ENCODE results near the gene SGMS1. TPM values are rescaled to one million over a fixed set of nuclear protein-coding genes. Genes with fewer than 3 reads are reported as not detected.

Gene SGMS1
- total and polyA plus RNA-seq, 2 experiments from 2014 or later: 15.0 to 34.7 TPM

DNA sequence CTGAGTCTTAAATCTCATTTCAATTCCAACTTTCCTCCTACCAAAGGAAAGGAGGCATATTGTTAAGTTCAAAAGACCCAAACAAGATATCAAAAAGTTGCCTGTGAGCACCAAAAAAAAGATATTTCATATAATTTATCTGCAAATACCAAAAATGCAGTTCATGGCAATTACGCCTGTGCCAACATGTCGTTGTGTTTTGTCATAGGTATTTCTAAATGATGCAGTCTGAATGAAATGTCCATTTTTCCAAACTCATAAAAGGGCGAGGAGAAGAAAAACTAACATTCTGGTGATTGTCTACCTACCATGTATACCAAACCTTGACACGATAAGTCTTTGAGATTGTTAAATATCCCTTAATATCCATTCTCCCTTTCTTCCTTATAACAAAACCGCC is 109.8 kb downstream of the SGMS1 start:
- Mint-ChIP-seq H3K27ac (no peak overlapping the region), H3K9me3 (no peaks in the 10 kb centered on the region), H3K4me1 (peaks cover 10% of the 10 kb centered on the region; the same call in 2 of the 3 replicates), H3K36me3 (ENCODE audit: low read depth) (no peaks in the 10 kb centered on the region), H3K4me3 (no peak overlapping the region), H3K27me3 (ENCODE audit: insufficient read depth, low read depth, poor library complexity) (no peaks in the 10 kb centered on the region)
- Histone ChIP-seq H2AFZ (no peak overlapping the region), H3K4me1 (ENCODE audit: insufficient read depth) (peaks cover 7% of the 10 kb centered on the region; the same call in 1 of the 2 replicates), H3F3A (replicated peaks; ENCODE audit: low read depth) (no peaks in the 10 kb centered on the region), H3K79me2 (replicated peaks; ENCODE audit: insufficient read depth) (peaks cover 12% of the 10 kb centered on the region), H4K20me1 (replicated peaks; ENCODE audit: insufficient read depth) (peaks cover 5% of the 10 kb centered on the region; the same call in 1 of the 2 replicates), H3K9me2 (ENCODE audit: insufficient read depth) (no peaks in the 10 kb centered on the region), H3K4me3 (no peak overlapping the region), H3K36me3 (ENCODE audit: insufficient read depth) (no peaks in the 10 kb centered on the region), H3K27me3 (ENCODE audit: insufficient read depth) (no peaks in the 10 kb centered on the region), H3K4me2 (no peak overlapping the region), H3K27ac (ENCODE audit: low read depth) (no peak overlapping the region)
- DNase-seq (ENCODE audit: low spot score) (no peak), ATAC-seq (no peak)
- TF ChIP-seq CREB1 (CRISPR knock-in tag; IDR thresholded peaks at IDR 0.05; ENCODE audit: low read depth) (no peak), NANOG (IDR thresholded peaks at IDR 0.05; ENCODE audit: borderline replicate concordance) (no peak), ZNF114 (CRISPR knock-in tag; IDR thresholded peaks at IDR 0.05) (no peak), EZH2phosphoT487 (IDR thresholded peaks at IDR 0.05; ENCODE audit: unreplicated experiment) (no peak), JUNB (IDR thresholded peaks at IDR 0.05; ENCODE audit: unreplicated experiment) (no peak), EZH2 (IDR thresholded peaks at IDR 0.05; ENCODE audit: low read depth, unreplicated experiment) (no peak), STAT1 (IDR thresholded peaks at IDR 0.05; ENCODE audit: unreplicated experiment) (no peak), POLR2AphosphoS5 (IDR thresholded peaks at IDR 0.05; ENCODE audit: low read depth) (no peak), ZNF331 (CRISPR knock-in tag; IDR thresholded peaks at IDR 0.05; ENCODE audit: low read depth) (no peak)
- TF ChIP-seq, protein P1, sequence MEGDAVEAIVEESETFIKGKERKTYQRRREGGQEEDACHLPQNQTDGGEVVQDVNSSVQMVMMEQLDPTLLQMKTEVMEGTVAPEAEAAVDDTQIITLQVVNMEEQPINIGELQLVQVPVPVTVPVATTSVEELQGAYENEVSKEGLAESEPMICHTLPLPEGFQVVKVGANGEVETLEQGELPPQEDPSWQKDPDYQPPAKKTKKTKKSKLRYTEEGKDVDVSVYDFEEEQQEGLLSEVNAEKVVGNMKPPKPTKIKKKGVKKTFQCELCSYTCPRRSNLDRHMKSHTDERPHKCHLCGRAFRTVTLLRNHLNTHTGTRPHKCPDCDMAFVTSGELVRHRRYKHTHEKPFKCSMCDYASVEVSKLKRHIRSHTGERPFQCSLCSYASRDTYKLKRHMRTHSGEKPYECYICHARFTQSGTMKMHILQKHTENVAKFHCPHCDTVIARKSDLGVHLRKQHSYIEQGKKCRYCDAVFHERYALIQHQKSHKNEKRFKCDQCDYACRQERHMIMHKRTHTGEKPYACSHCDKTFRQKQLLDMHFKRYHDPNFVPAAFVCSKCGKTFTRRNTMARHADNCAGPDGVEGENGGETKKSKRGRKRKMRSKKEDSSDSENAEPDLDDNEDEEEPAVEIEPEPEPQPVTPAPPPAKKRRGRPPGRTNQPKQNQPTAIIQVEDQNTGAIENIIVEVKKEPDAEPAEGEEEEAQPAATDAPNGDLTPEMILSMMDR (conservative IDR thresholded peaks at IDR 0.05; ENCODE audit: low read depth in 2 of 2): no peak
- TF ChIP-seq, protein P2, sequence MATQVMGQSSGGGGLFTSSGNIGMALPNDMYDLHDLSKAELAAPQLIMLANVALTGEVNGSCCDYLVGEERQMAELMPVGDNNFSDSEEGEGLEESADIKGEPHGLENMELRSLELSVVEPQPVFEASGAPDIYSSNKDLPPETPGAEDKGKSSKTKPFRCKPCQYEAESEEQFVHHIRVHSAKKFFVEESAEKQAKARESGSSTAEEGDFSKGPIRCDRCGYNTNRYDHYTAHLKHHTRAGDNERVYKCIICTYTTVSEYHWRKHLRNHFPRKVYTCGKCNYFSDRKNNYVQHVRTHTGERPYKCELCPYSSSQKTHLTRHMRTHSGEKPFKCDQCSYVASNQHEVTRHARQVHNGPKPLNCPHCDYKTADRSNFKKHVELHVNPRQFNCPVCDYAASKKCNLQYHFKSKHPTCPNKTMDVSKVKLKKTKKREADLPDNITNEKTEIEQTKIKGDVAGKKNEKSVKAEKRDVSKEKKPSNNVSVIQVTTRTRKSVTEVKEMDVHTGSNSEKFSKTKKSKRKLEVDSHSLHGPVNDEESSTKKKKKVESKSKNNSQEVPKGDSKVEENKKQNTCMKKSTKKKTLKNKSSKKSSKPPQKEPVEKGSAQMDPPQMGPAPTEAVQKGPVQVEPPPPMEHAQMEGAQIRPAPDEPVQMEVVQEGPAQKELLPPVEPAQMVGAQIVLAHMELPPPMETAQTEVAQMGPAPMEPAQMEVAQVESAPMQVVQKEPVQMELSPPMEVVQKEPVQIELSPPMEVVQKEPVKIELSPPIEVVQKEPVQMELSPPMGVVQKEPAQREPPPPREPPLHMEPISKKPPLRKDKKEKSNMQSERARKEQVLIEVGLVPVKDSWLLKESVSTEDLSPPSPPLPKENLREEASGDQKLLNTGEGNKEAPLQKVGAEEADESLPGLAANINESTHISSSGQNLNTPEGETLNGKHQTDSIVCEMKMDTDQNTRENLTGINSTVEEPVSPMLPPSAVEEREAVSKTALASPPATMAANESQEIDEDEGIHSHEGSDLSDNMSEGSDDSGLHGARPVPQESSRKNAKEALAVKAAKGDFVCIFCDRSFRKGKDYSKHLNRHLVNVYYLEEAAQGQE (IDR thresholded peaks at IDR 0.05; ENCODE audit: unreplicated experiment): no peak
- TF ChIP-seq, protein P3, sequence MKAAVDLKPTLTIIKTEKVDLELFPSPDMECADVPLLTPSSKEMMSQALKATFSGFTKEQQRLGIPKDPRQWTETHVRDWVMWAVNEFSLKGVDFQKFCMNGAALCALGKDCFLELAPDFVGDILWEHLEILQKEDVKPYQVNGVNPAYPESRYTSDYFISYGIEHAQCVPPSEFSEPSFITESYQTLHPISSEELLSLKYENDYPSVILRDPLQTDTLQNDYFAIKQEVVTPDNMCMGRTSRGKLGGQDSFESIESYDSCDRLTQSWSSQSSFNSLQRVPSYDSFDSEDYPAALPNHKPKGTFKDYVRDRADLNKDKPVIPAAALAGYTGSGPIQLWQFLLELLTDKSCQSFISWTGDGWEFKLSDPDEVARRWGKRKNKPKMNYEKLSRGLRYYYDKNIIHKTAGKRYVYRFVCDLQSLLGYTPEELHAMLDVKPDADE (IDR thresholded peaks at IDR 0.05): no peak
- TF ChIP-seq, protein P4, sequence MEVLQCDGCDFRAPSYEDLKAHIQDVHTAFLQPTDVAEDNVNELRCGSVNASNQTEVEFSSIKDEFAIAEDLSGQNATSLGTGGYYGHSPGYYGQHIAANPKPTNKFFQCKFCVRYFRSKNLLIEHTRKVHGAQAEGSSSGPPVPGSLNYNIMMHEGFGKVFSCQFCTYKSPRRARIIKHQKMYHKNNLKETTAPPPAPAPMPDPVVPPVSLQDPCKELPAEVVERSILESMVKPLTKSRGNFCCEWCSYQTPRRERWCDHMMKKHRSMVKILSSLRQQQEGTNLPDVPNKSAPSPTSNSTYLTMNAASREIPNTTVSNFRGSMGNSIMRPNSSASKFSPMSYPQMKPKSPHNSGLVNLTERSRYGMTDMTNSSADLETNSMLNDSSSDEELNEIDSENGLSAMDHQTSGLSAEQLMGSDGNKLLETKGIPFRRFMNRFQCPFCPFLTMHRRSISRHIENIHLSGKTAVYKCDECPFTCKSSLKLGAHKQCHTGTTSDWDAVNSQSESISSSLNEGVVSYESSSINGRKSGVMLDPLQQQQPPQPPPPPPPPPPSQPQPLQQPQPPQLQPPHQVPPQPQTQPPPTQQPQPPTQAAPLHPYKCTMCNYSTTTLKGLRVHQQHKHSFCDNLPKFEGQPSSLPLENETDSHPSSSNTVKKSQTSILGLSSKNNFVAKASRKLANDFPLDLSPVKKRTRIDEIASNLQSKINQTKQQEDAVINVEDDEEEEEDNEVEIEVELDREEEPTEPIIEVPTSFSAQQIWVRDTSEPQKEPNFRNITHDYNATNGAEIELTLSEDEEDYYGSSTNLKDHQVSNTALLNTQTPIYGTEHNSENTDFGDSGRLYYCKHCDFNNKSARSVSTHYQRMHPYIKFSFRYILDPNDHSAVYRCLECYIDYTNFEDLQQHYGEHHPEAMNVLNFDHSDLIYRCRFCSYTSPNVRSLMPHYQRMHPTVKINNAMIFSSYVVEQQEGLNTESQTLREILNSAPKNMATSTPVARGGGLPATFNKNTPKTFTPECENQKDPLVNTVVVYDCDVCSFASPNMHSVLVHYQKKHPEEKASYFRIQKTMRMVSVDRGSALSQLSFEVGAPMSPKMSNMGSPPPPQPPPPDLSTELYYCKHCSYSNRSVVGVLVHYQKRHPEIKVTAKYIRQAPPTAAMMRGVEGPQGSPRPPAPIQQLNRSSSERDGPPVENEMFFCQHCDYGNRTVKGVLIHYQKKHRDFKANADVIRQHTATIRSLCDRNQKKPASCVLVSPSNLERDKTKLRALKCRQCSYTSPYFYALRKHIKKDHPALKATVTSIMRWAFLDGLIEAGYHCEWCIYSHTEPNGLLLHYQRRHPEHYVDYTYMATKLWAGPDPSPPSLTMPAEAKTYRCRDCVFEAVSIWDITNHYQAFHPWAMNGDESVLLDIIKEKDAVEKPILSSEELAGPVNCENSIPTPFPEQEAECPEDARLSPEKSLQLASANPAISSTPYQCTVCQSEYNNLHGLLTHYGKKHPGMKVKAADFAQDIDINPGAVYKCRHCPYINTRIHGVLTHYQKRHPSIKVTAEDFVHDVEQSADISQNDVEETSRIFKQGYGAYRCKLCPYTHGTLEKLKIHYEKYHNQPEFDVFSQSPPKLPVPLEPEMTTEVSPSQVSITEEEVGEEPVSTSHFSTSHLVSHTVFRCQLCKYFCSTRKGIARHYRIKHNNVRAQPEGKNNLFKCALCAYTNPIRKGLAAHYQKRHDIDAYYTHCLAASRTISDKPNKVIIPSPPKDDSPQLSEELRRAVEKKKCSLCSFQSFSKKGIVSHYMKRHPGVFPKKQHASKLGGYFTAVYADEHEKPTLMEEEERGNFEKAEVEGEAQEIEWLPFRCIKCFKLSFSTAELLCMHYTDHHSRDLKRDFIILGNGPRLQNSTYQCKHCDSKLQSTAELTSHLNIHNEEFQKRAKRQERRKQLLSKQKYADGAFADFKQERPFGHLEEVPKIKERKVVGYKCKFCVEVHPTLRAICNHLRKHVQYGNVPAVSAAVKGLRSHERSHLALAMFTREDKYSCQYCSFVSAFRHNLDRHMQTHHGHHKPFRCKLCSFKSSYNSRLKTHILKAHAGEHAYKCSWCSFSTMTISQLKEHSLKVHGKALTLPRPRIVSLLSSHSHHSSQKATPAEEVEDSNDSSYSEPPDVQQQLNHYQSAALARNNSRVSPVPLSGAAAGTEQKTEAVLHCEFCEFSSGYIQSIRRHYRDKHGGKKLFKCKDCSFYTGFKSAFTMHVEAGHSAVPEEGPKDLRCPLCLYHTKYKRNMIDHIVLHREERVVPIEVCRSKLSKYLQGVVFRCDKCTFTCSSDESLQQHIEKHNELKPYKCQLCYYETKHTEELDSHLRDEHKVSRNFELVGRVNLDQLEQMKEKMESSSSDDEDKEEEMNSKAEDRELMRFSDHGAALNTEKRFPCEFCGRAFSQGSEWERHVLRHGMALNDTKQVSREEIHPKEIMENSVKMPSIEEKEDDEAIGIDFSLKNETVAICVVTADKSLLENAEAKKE (CRISPR knock-in tag; IDR thresholded peaks at IDR 0.05): no peak
